Adrenal gland (tissue), 5 donors: ENCODE measurements around the gene EFCAB12.
"Not testable (repeated sequence)": the region's sequence is repeated elsewhere in the genome, so short reads cannot be mapped to it uniquely, and the experiment has no call there.

Experiments used
- POLR2A ChIP-seq, 2 donors: fragments of 450-650 bp; IDR thresholded peaks; one replicate each; pipeline ENCODE4 v1.6.1; 2017; ENCODE audit warnings: antibody characterized with exemption in 2 of 2, mild to moderate bottlenecking in 2 of 2, moderate library complexity in 1 of 2
- TF ChIP-seq, protein P1 (sequence below), 6 experiments: fragments of 450-650 bp in 4 of 6; fragments of 200-600 bp in 2 of 6; sonication (generic) in 1 of 6; IDR thresholded peaks; 1 replicate in 5 of 6; 2 replicates in 1 of 6; pipeline versions ENCODE4 v1.5.1 to v1.8.0; 2016 to 2021; ENCODE audit warnings: antibody characterized with exemption in 6 of 6, mild to moderate bottlenecking in 2 of 6, moderate library complexity in 1 of 6
- donor health status: DM: no; HTN: no; CAD: no.

DNA sequence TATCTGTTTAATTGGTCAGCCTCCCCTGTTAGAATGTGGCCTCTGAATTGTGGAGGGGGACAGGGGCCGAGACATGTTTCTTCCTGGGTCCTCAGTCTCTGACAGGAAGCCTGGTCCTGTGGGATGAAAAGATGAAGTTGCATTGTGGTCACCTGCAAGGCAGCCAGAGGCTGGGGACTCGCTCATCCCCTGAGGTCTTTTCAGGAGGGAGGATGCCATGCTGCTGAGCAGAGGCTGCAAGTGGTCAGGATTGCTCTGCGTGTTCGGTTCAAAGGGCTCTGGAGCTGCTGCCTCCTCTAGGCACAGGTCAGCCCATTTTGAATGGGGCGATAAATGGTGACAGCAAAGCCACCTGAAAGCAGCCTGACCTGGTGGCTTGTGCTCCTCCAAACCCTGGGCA is 44.3 kb downstream of the EFCAB12 start:
- TF ChIP-seq POLR2A (IDR thresholded peaks at IDR 0.05) = not testable (repeated sequence)
- TF ChIP-seq, protein P1, sequence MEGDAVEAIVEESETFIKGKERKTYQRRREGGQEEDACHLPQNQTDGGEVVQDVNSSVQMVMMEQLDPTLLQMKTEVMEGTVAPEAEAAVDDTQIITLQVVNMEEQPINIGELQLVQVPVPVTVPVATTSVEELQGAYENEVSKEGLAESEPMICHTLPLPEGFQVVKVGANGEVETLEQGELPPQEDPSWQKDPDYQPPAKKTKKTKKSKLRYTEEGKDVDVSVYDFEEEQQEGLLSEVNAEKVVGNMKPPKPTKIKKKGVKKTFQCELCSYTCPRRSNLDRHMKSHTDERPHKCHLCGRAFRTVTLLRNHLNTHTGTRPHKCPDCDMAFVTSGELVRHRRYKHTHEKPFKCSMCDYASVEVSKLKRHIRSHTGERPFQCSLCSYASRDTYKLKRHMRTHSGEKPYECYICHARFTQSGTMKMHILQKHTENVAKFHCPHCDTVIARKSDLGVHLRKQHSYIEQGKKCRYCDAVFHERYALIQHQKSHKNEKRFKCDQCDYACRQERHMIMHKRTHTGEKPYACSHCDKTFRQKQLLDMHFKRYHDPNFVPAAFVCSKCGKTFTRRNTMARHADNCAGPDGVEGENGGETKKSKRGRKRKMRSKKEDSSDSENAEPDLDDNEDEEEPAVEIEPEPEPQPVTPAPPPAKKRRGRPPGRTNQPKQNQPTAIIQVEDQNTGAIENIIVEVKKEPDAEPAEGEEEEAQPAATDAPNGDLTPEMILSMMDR (IDR thresholded peaks at IDR 0.05) = not testable (repeated sequence)
